Activated T-helper 1 cell treated with anti-CD3 and anti-CD28 coated beads, Interleukin-12 subunit alpha, Interleukin-12 subunit beta, Interleukin-2, Interleukin-4 antibody, amounts not matched to agents 30 ng/mL and 10 ng/mL and 1 ng/mL, durations not matched to agents 14 hours and 24 hours and 36 hours (primary cell): ENCODE data around the gene FBXL16. TPM values are rescaled to one million over a fixed set of nuclear protein-coding genes. Genes with fewer than 3 reads are reported as not detected.

ENCODE experiments used
- total RNA-seq: library from RNA; stranded (reverse); gene quantifications from 2 replicates; pipeline ENCODE4 v1.2.3, GENCODE V29; 2022

FBXL16 gene
- total RNA-seq, 1 donor from 2014 or later, result 7.6 TPM

Other genes starting within 250 kb of the FBXL16 start
- gene CAPN15, start 178.1 kb downstream of the FBXL16 start, total RNA-seq, result 122 and 124 TPM in 2 replicates
- not detected in 2 replicates for gene PRR35, start 145.4 kb downstream of the FBXL16 start, total RNA-seq
- 1.0 and 1.2 TPM in 2 replicates for gene NHLRC4, start 138.8 kb downstream of the FBXL16 start, total RNA-seq
- 50.1 and 52.6 TPM in 2 replicates for gene PIGQ, start 135.8 kb downstream of the FBXL16 start, total RNA-seq
- 14.0 and 15.2 TPM in 2 replicates for gene RAB40C, start 115.7 kb downstream of the FBXL16 start, total RNA-seq
- gene WFIKKN1, start 74.8 kb downstream of the FBXL16 start, total RNA-seq, result 0.34 and 0.44 TPM in 2 replicates
- gene METTL26, start 69.5 kb downstream of the FBXL16 start, total RNA-seq, result 141 and 147 TPM in 2 replicates
- gene MCRIP2, start 64.0 kb downstream of the FBXL16 start, total RNA-seq, result 66.5 and 67.6 TPM in 2 replicates
- gene WDR90, start 56.4 kb downstream of the FBXL16 start, total RNA-seq, result 81.2 and 82.3 TPM in 2 replicates
- 165 and 177 TPM in 2 replicates for gene RHOT2, start 37.7 kb downstream of the FBXL16 start, total RNA-seq
- 0.71 and 1.1 TPM in 2 replicates for gene RHBDL1, start 30.1 kb downstream of the FBXL16 start, total RNA-seq
- gene STUB1, start 25.4 kb downstream of the FBXL16 start, total RNA-seq, result 94.0 and 95.4 TPM in 2 replicates
- gene JMJD8, start 21.5 kb downstream of the FBXL16 start, total RNA-seq, result 63.4 and 71.4 TPM in 2 replicates
- gene WDR24, start 15.4 kb downstream of the FBXL16 start, total RNA-seq, result 21.6 and 22.1 TPM in 2 replicates
- 21.8 and 29.6 TPM in 2 replicates for gene METRN, start 9.3 kb upstream of the FBXL16 start, total RNA-seq
- gene ANTKMT, start 15.3 kb upstream of the FBXL16 start, total RNA-seq, result 41.3 and 41.6 TPM in 2 replicates
- gene CCDC78, start 20.6 kb upstream of the FBXL16 start, total RNA-seq, result 5.8 and 7.8 TPM in 2 replicates
- gene HAGHL, start 21.3 kb upstream of the FBXL16 start, total RNA-seq, result 15.8 and 19.1 TPM in 2 replicates
- gene CIAO3, start 35.2 kb upstream of the FBXL16 start, total RNA-seq, result 41.0 and 43.1 TPM in 2 replicates
- not detected in 2 replicates for gene MSLN, start 54.9 kb upstream of the FBXL16 start, total RNA-seq
- 49.4 and 49.9 TPM in 2 replicates for gene RPUSD1, start 82.6 kb upstream of the FBXL16 start, total RNA-seq
- 142 and 154 TPM in 2 replicates for gene CHTF18, start 82.8 kb upstream of the FBXL16 start, total RNA-seq
- gene GNG13, start 94.9 kb upstream of the FBXL16 start, total RNA-seq, result not detected in 2 replicates